NCI-H1436 treated with DMSO at 0.1 percent for 48 hours (cell line): ENCODE results near the gene C13orf46.

ENCODE experiments used
- DNase-seq: peaks from one replicate; lab custom pipeline; 2025; lab: John Stamatoyannopoulos, UW

Gene C13orf46

GRCh38 chr13:113938246-113938645 lies 35.6 kb downstream of the C13orf46 start:
- DNase-seq: no peak

GRCh38 chr13:113937527-113938180 lies 36.2 kb downstream of the C13orf46 start:
- DNase-seq: no peak

DNA sequence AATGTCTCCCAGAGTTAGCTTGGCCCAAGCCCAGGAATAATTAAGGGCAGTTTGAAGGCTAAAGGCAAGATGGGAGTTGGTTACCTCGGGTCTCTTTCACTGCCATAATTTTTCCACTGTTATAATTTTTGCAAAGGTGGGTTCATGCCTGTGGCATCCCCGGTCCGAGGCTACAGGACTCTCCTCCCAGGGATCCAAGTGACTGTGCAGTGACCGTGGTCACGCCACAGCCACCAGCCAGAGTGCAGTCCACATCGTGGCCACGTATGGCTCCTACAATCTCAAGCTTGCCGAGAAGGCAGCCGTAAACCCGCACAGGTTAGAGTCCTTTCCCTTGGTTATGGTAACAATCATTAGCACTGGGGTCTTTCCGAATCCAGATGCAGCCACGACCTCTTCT lies 36.8 kb downstream of the C13orf46 start:
- no peak for DNase-seq

- DNase-seq: no peak
These were observed 37.5 kb downstream of the C13orf46 start for GRCh38 chr13:113936166-113936965.

DNA sequence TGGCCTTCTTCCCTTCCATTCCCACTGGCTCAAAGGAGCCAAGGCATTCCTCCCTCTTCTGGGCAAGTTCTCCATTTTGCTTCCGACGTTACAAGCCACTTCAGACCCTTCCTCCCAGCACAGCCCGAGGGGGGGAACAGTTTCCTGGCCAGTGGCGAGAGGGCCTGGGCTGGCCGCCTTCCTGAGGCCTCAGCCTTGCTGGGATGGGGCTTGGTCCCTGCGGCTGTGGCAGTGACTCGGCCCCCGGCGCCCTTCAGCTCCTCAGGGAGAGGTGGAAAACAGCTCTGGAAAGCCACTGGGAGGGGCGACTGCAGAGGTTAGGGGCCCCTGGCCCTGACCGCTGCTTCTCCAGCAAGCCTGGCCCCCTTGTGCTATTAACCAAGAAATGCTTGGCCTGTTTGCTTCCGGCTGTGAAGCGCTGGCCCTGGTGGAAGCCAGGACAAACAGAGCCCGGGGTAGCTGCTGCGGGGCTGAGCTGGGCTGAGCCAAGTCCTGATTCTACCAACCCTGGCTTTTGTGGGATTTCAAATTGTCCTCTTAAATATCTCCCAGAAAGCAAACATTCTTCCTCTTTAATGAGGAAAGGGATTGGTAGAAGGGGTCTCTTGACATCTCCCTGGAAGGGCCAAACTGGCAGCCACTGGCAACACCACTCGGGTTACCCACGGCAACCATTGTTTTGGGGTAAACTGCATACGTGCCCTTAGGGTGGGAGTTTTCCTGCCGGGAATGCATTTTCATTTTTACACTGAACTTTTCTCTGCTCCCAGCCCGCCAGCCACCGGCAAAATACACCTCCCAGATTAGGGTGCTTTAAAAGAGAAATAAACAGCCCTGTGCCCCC lies 38.7 kb downstream of the C13orf46 start:
- DNase-seq: no peak

- no peak for DNase-seq
These were observed 39.3 kb downstream of the C13orf46 start for GRCh38 chr13:113934576-113934975.

- DNase-seq: no peak
These were observed 40.0 kb downstream of the C13orf46 start for GRCh38 chr13:113933901-113934300.

DNA sequence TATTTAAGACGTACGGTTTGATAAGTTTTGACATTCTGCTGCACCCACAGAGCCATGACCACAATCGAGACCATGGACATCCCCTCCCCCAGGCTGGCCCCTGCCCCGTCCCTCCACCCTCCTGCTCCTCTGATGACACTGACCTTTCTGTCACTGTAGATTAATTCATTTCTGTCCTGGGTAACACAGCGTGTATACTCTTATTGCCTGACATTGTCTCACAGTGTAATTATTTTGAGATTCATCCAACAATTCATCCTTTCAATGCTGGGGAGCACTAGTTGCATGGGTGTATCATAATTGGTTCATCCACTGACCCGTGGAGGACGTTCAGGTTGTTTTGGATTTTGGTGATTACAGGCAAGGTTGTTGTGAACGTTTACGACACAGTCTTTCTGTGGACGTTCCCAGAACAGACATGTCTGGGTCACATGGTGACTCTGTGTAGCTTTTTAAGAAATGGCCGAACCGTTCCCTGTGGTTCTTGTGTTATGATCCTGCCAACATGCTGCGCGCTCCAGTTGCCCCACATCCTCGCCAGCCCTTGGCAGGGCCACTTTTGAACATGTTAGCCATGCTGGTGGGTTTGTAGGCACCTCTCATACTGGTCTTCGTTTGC lies 41.9 kb downstream of the C13orf46 start:
- DNase-seq: no peak

- DNase-seq: no peak
These were observed 42.9 kb downstream of the C13orf46 start for GRCh38 chr13:113930671-113931637.

DNA sequence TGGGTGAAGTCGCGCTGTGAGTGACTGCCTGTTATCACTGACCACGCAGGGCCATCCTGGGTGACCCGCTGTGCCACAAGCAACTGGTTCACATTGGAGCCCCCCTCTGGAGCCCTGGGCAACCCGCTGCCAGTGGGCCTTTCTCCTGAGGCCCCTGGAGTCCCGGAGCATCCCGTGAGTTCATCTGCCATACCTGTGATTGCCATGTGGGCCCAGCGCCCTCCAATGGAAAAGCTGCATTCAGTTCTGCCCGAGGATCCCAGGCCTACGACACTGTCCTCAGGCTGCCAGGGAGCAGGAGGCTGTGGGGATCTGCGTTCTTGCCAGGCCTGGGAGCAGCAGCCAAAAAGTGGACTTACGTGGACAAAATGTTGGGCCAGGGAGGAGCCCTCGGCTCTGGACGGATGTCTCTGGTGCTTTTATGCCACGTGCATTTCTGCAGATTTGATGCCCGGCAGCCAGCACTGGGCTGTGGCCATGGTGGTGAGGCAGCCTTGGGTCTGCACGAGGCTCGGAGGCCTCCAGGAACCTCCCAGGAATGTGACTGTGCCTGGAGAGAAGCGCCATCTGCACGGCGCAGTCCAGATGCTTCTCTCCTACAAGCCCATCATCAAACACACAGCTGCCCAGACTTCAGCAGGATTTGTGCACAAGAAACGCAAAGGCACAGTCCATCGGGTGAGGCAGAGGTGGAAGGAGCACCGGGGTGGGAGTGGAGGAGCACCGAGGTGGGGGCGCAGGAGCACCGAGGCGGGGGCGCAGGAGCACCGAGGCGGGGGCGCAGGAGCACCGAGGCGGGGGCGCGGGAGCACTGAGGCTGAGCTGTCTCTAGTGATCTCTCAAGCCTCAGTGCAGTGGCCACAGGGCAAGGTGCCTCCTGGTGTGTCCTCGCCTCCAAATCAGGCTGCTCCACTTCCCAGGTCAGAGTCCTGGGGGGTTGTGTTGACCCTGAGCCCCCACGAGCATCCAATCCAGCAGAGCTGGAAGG lies 44.0 kb downstream of the C13orf46 start:
- no peak for DNase-seq

GRCh38 chr13:113928685-113929627 lies 44.9 kb downstream of the C13orf46 start:
- no peak for DNase-seq

GRCh38 chr13:113927661-113928581 lies 46.0 kb downstream of the C13orf46 start:
- no peak for DNase-seq

- DNase-seq: no peak
These were observed 46.8 kb downstream of the C13orf46 start for GRCh38 chr13:113926951-113927660.

- DNase-seq: no peak
These were observed 47.5 kb downstream of the C13orf46 start for GRCh38 chr13:113926301-113926761.

DNA sequence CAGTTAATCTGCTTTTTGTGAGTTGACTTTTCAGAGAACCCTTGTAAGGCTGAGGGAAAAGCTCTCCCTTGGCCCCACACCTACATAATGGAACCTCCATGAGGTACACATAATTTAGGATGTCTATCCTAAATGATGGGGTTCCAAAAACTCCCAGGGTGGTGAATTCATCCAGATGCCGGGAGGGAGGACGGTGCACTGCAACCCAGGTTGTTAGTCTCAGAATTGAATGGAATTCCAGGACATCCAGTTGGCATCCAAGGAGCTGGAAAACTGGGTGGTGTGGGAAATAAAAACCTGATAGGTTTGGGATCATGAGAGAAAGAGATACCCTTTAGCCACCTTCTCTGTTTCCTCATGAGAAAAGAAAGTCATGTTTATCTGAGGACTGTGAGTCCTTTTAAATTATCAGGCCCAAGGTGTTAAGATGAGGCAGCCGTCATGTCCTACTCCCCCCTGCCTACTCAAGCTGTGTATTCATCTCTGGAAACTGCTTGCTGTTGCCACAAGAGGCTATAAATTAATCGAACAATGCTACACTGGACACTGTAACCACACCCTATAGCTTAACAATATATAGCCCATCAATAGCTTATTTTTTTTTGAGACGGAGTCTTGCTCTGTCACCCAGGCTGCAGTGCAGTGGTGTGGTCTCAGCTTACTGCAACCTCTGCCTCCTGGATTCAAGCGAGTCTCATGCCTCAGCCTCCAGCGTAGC lies 49.5 kb downstream of the C13orf46 start:
- DNase-seq: no peak
